Left lobe of liver (tissue), 2 donors: Measurements from ENCODE around the gene ASPN. TPM values are rescaled to one million over a fixed set of nuclear protein-coding genes. Genes with fewer than 3 reads are reported as not detected.

Experiments used
- ATAC-seq: fragments of 200-7000 bp; cut with Tn5 transposase; one replicate; pipeline ENCODE4 v1.9.1; 2020; ENCODE audit warnings: mild to moderate bottlenecking, moderate library complexity
- DNase-seq: peaks from one replicate; pipeline ENCODE4 v3.0.0-alpha.2; 2020; ENCODE audit warnings: low spot score
- total RNA-seq: library from RNA; stranded (reverse); gene quantifications from one replicate; pipeline ENCODE4 v1.2.1, GENCODE V29; 2021
- donor health status: DM: no; HTN: no; CAD: no; lungs with moderate emphysema.
- donor health status: DM: no; HTN: yes; CAD: no.

The ASPN gene
- total RNA-seq: 5.4 TPM

DNA sequence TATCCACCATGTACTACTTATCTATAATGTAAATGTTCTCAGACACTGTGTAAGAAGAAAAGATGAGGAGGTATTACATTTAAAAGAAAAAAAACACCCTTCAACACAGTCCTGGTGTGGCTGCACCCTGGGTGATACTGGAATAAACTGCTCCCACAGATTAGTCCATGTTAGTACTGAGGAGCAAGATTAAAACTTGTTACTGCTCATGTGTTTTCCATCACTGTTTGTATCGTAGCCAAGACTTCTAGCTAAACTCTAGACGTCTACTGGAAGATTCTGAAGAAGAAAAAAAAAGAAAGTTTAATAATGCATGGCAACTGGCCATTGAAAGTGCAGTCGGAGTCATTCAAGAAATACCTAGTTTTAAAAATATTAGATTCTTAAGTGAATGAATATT lies at the start of gene ASPN:
Gene ASPN (minus strand): TSS at position 178 of the 400 bp plus-strand sequence.
- ATAC-seq (no peak), DNase-seq (no peak)

GRCh38 chr9:92530893-92531292 lies 48.6 kb upstream of the ASPN start:
- no peak for ATAC-seq
- DNase-seq: no peak

DNA sequence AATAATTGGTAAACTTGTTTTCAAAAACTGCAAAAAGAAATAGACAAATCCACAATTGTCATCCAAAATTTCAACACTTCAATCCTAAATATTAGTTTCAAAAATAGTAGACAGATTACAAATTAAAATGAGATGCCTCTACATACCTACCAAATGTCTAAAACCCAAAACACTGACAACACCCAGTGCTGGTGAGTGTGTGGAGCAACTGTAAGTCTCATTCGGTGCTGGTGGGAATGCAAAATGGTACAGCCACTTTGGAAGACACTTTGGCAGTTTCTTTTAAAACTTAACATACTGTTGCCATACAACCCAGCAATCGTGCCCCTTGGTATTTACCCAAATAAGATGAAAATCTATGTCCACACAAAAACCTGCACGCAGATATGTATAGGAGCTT lies 46.8 kb upstream of the ASPN start:
- ATAC-seq: no peak

DNA sequence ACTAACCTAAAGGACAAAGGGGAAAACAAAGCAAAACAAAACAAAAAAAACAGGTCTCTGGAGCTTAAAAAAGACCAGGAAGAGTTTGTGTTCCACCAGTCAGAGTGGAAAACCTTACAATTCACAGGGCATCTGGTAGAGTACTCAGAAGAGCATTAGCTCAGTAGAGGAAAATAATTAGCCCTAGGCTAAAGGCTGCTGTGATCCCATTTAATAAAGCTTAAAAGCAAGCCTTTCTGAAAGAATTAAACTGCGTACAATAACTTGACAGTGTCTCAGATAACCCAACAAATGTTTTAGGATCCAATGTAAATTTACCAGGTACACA lies 46.2 kb upstream of the ASPN start:
- DNase-seq (no peak), ATAC-seq (no peak)

More for the DNA sequence above, 46.8 kb upstream of the ASPN start:
- DNase-seq: no peak

DNA sequence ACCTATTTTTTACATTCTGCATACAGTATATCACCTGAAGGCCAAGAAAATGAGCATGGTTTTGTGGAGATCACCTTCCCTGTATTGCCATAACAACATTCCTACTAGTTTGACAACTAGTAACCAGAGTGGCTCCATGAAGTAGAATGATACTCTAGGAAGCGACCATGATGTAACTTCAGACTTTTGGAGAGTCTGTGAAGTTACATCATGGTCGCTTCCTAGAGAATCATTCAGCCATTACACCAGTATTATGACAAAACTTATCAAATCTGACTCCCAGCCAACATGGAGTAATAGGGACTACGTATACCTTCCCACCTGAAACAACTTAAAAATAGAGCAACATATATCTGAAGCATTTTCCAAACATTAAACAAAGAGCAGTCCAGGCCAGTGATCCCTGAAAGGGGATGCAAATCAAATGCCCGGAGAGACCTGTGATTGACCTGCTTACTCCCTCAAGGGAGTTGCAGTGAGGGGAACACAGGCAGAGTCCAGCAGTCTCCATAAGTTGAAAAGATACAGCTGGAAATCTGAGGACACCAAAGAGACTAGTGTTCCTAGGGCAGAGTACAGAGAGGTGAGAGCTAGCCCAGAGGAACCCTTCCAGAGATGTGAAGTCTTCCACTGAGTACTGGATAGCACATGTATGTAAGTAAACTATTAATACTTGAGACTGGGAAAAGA lies 45.7 kb upstream of the ASPN start:
- DNase-seq: no peak
- ATAC-seq: peak; percentile 22

- ATAC-seq: no peak
These were observed 45.1 kb upstream of the ASPN start for GRCh38 chr9:92527291-92527828.

DNA sequence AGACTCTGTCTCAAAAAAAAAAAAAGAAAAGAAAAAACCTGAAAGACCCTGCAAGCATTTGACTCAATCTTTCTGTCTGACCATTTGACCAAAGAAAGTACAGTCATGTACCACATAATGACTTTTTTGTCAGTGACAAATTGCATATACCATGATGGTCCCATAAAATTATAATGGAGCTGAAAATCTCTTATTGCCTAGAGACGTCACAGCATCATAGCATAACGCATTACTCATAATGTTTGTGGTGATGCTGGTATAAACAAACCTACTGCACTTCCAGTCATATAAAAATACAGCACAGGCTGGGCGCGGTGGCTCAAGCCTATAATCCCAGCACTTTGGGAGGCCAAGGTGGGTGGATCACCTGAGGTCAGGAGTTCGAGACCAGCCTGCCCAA lies 43.0 kb upstream of the ASPN start:
- no peak for ATAC-seq
- DNase-seq: no peak

More at GRCh38 chr9:92527291-92527828, 45.1 kb upstream of the ASPN start:
- no peak for DNase-seq

DNA sequence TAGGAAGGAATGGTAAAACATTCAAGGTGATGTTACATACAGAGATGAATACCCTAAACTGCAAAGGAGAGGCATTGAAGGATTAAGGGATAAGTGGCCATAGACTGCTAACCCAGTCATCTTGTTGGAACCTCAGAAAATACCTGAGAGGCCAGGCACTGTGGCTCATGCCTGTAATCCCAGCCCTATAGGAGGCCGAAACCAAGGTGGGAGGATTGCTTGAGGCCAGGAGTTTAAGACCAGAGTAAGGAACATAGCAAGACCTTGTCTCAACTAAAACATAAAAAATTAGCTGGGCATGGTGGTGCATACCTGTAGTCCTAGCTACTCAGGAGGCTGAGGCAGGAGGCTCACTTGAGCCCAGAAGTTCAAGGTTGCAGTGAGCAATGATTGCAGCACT lies 42.6 kb upstream of the ASPN start:
- no peak for ATAC-seq
- no peak for DNase-seq

DNA sequence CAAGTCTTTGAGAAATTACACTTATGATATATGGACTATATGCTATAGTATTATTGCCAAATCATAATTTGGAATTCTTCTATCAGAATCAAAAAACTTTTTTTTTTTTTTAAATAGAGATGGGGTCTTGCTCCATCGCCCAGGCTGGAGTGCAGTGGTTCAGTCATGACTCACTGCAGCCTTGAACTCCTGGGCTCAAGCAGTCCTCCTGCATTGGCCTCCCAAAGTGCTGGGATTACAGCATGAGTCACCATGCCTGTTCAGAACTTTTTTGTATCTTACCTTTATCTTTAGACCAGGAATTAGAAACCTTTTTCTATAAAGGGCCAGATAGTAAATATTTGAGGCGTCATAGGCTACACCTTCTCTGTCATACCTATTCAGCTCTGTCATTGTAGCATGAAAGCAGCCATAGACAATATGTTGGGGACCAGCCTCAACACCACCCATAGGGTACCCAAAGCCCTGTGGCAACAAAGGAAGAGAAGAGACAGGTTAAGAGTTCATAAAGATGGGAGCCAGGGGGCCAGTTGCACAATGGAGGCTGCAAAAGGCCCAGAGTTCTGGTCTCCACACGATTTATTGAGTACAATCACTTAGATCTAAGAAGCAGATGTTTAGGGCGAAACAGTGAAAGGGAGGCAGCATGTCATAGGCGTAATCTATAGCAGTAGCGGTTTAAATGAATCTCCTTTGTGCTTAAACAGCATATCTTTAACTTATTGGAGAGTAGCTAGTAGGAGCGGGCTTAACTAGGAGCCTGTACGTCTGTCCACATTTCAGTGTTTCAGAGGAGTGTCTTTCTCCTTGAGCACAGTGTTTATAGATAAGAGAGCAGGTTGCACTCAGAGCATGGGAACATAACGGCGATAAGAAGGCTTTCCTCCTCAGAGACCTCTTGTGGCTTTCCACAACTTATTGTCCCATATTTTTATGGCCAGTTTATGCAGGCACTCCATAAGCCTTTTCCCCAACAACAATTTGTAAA lies 41.0 kb upstream of the ASPN start:
- DNase-seq (no peak), ATAC-seq (no peak)

DNA sequence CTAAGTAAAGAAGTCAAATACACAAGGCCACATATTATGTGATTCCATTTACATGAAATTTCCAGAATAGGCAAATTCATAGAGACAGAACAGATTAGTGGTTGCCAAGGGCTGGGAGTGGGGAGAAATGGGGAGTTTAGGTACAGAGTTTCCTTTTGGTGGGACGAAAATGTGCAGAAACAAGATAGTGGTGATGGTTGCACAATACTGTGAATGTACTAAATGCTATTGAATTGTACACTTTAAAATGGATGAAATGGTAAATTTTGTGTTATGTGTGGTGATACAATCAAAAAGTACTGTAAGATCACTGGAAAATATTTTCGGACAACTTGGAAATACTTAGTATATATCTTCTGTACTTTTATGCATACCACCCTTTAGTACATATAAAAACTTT lies 38.5 kb upstream of the ASPN start:
- ATAC-seq (no peak), DNase-seq (no peak)

DNA sequence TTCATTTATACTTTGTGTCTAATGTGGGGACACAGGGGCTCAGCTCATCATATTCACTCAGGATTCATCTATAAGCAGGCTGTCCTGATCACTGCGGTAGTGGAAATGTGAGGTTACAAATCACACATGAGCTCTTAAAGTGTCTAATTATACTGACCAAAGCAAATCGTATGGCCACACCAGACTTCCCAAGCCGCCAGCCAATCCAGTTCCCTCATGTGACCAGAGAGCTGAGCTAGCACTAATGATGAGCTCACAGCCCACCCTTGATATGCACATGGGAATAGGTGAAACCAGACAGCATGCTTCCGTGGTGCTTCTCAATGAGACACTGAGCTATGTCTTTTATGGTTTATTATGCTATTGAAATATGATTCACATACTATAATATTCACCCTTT lies 35.9 kb upstream of the ASPN start:
- DNase-seq (no peak), ATAC-seq (no peak)

- no peak for DNase-seq
- ATAC-seq: no peak
These were observed 34.7 kb upstream of the ASPN start for GRCh38 chr9:92517046-92517445.

GRCh38 chr9:92516521-92516920 lies 34.2 kb upstream of the ASPN start:
- no peak for ATAC-seq
- DNase-seq: no peak

- ATAC-seq (no peak), DNase-seq (no peak)
These were observed 32.3 kb upstream of the ASPN start for GRCh38 chr9:92514635-92515034.

DNA sequence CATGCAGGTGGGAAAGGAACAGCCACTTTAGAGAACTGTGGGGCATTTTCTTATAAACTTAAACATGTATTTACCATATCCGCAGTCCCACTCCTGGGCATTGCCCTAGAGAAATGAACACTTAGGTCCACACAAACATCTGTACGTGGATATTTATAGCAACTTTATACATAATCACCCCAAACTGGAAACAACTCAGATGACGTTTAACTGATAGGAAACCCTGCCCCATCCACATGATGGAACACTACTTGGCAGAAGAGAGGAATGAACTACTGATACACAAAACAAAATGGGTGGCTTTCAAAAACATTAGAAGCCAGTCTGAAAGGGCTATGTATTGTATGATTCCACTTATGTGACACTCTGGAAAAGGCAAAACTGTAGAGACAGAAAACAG lies 31.0 kb upstream of the ASPN start:
- no peak for DNase-seq

DNA sequence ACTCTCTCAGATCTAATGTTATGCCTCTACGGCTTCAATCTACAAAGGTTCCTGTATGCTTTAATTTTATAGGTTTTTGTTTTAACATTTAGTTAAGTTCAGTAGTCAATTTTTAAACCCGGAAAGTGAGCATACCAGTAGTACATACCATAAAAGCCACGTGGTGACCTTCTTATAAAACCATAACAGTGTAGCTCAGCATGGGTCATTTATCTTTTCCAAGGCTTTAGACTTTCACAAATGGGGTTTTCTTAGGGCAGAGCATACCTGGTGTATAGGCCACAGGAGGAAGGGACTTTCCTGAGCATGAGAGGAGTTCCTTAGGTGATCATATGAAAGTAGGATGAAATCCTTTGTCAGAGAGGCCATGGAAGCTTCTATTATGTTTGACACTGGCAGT lies 30.3 kb upstream of the ASPN start:
- DNase-seq (no peak), ATAC-seq (no peak)

More for the DNA sequence above, 31.0 kb upstream of the ASPN start:
- no peak for ATAC-seq

DNA sequence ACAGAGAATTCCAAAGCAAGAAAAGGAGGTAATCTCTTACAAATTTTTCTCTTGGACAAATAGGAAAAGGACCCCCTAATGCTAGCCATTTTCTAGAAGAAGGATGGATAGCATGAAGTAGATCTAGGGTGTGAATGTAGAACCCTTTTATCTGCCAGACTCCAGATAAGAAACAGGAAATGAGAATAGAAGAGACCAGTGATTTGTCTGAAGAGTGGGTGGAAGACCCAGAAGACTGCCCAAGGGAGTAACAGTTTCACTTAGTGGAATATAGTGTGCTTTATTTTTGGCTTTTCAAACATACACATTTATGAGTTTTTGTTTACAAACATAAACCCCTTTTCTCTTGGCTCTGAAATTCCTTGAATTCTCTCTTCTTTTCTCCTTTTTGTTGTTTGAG lies 28.4 kb upstream of the ASPN start:
- no peak for DNase-seq
- no peak for ATAC-seq

DNA sequence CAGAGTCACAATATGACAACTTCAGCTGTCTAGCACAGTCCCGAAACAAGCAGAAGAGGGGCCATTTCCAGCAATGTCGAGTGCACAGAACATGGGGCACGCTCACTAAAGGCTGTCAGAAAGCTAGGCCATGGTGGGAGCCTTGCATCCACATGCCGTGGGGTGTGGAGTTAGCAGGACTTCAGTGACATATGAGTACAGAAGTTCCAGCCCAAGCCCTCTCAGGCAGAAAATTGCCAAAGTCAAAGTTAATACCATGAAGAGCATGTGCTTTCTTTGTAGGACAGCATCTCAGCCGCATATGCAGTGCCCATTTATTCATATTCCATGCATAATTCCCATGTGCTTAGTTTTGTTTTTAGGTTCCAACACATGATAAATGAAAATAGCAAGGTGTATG lies 26.7 kb upstream of the ASPN start:
- ATAC-seq (no peak), DNase-seq (no peak)

DNA sequence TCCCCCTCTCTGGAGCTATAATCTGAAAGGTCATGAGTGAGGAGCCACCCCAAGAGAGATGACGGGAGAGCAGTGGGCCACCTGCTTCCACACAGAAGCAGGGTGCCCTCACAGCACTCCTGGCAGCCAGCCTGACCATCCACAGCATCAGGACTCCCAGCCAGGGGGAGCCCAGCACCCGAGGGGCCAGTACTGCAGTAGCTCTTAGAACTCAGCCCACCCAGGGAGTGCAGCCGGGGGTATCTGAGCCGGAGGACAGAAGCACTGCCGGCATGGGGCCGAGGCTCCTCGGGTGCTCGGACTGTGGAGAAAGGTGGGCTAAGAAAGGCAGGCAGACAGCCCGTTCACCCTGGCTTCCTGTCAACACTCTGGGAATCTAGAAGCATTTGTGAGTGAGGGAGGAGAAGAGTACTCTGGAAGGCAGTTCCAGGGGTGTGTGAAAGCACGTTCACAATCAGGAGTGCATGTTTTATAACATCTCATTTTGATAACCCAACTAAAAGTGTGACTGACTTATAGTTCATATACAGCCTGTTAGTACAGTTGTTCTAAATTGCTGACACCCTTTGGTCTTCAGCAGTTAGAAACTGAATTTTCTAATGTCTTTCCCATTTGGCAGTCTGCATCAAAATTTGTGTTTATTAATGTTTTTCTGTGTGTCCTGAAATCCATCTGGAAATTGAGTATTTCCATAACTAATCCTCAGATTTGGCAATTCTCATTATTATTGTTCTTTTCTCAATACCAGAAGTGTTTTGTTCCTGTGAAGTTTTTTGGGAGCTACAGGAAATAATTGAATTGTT lies 25.9 kb upstream of the ASPN start:
- no peak for DNase-seq
- no peak for ATAC-seq

- DNase-seq (no peak), ATAC-seq (no peak)
These were observed 25.2 kb upstream of the ASPN start for GRCh38 chr9:92507496-92507895.

DNA sequence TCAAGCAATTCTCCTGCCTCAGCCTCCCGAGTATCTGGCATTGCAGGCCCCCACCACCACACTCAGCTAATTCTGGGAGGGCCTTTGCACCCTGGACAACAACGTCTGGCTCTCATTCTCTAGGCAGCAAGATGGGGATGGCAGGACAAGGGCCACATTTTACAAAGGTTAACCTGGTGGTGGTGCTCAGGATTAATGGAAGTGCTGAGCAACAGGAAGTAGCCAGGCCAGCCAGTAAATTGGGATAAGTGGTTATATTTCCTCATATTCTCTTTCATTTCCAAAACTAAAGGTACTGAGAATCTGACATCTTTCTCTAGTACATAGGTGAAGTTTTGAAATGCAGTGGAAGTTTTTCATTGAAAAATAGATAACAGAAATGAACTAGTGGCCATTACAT lies 24.7 kb upstream of the ASPN start:
- DNase-seq (no peak), ATAC-seq (peak; percentile 31)
